ENCODE measurements around the gene PMM2.

The PMM2 gene

DNA sequence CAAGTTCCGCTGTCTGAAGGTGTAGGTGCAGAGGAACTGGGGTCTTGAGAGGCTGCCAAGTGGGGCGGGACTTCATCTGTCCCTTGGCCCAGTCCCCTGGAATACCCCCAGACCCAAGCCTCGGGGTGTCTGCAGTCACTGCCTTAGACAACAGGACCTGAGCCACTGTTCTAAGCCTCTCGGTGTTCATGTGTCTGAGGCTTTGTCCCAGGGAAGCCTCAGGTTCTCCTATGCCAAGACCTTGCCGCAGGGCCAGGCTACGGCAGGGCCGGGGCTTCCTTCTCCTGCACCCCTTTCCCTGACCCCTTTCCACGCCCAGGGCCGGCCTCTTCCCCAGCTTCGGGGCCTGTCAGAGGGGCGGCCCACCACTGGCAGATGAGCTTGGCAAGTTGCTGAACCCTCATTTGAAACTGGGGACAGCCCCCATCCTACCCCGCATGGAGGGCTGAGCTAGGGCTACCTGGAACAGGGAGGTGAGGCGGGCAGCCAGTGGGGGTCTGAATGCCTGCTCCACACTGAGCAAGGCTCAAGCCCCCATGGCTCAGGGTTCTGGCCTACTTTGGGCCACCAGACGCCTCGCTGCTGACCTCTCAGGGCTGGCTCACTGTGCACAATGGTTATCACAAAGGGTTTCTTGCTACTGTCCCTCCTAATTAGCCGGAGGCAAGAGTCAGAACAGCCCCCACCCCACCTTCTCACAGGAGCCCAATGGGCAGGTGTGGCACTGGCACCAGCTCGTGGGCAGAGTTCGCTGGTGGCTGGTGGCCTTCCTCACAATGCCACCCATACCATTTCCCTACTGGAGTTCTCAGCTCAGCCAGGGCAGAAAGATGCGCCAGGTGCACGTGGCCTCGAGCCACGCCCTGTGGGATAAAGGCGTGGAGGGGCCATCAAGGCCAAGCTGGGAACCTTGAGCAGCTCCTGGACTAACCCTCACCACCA, 91.6 kb downstream of the PMM2 start:
- H4K20me1 ChIP-seq = peaks cover 94% of the 10 kb centered on the region
- H3K4me1 ChIP-seq = peaks cover 97% of the 10 kb centered on the region
- no peak for TF ChIP-seq Cebpa-rat (IDR thresholded peaks at IDR 0.05)
- peaks cover 54% of the 10 kb centered on the region for H3K36me3 ChIP-seq
- no peaks in the 10 kb centered on the region for H3K9me3 ChIP-seq
- no peak overlapping the region for H3K4me3 ChIP-seq
- H3K4me2 ChIP-seq = peak overlapping the region; percentile 87
- 0 out of 2 replicates have a peak, but pooled peaks cover 3% of the 10 kb centered on the region for H3K27me3 ChIP-seq
- peak overlapping the region; percentile 63 for H3K27ac ChIP-seq
- H3K9ac ChIP-seq = peak overlapping the region; percentile 54; the same call in 1 of the 2 replicates

DNA sequence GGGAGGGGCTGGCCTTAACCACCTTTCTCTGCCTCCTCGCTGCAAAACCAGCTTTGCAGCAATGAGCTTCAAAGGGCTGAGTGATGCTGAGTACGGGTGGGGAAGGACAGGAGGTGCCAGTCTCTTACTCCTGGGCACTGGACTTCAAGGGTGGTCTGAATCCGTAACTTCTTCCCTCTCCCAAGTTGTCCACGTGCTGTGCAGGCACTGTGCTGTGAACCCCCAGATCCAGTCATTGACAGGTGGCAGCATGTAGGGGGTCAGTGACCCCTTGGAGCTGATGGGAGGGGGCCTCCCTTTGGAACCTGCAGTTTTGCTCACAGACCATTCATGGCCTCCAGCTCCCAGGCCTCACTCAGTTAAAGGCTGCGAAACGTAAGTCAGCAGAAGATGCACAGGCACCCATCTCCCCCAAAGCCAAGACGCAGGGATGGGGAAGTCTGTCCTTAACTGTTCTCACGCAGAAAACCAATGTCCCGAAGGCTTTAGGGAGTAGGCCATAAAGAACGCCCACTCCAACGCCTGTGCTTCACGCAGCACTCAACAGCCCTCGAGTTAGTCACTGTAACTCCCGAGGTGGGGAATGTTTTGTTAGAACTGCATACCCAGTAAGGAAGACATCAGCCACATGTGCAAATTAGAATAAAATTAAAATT, 92.4 kb downstream of the PMM2 start:
- Histone ChIP-seq H3K27me3 (0 out of 2 replicates have a peak, but pooled peaks cover 3% of the 10 kb centered on the region), H3K4me2 (peak overlapping the region; percentile 87), H3K9me3 (no peaks in the 10 kb centered on the region), H4K20me1 (peaks cover 100% of the 10 kb centered on the region), H3K36me3 (peaks cover 62% of the 10 kb centered on the region), H3K4me1 (peaks cover 98% of the 10 kb centered on the region), H3K9ac (no peak overlapping the region), H3K4me3 (no peak overlapping the region), H3K27ac (no peak overlapping the region; the same call in 1 of the 2 replicates)
- TF ChIP-seq Cebpa-rat (IDR thresholded peaks at IDR 0.05) = no peak

DNA sequence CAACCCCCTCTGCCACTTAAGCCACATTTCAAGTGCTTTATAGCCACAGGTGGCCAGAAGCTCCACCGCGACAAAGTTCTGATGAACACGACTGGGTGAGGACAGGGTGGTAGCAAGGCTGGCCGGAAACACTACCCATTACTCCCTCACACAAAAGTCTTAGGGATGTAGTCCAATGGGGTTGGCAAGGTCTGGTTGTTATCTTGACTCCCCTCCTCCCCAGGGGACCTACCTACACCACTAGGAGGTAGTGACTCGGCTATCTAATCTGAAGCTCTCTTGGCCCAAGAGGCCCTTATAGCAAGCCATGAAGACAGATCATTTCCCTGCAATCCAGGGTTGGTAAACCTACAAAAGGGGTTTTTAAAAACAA, 92.9 kb downstream of the PMM2 start:
- Histone ChIP-seq H3K4me3 (no peak overlapping the region), H3K27ac (no peak overlapping the region), H3K36me3 (peaks cover 67% of the 10 kb centered on the region), H3K27me3 (0 out of 2 replicates have a peak, but pooled peaks cover 3% of the 10 kb centered on the region), H4K20me1 (peaks cover 98% of the 10 kb centered on the region), H3K9ac (no peak overlapping the region), H3K9me3 (no peaks in the 10 kb centered on the region), H3K4me2 (peak overlapping the region; percentile 87), H3K4me1 (peaks cover 95% of the 10 kb centered on the region)
- TF ChIP-seq Cebpa-rat (IDR thresholded peaks at IDR 0.05) = no peak

DNA sequence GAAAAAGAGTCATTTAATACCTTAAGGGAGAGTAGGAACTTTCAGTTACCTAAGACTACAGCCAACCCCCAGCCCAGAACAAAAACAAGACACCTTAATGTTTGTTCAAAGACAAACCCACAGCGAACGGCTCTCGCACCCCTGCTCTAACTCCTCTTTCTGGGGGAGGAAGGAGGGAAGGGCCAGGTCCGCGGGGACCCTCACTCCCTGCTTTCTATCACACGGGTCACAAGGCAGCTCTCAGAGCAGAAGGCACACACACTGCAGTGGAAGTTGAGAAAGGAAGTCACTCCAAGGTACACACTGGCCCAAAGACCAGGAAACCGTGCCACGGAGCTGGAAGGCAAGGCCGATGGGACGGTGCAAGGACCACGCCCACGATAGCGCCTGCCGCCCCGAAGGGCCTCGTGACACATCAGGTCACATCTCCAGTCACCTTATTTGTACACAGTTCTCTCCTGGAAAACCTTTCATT, 94.5 kb downstream of the PMM2 start:
- Histone ChIP-seq H3K36me3 (peaks cover 82% of the 10 kb centered on the region), H3K9me3 (no peaks in the 10 kb centered on the region), H3K9ac (peak overlapping the region; percentile 62), H3K4me3 (no peak overlapping the region; the same call in 1 of the 2 replicates), H3K4me1 (peaks cover 79% of the 10 kb centered on the region), H3K4me2 (peak overlapping the region; percentile 87), H3K27ac (peak overlapping the region; percentile 66), H4K20me1 (peaks cover 90% of the 10 kb centered on the region), H3K27me3 (no peaks in the 10 kb centered on the region)
- no peak for TF ChIP-seq Cebpa-rat (IDR thresholded peaks at IDR 0.05)

DNA sequence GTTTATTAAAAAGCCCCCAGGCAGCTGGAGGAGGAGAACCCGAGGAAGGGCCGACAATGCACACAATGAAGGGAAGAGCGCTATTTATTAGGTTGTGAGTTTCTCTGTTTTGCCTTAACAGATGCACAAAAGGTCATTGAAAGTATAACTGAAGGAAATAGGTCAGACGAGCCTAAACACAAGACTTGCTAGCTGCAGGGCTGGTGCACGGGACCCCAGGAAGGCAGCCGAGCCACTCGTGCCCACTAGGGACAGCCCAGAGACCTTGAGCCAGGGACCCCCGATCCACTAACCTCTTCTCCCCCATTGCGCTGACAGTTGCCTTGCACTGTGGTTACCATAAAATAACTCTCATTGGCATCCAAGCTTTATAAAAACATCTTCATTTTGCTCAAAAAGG, 95.8 kb downstream of the PMM2 start:
- Histone ChIP-seq H3K36me3 (peaks cover 82% of the 10 kb centered on the region), H4K20me1 (peaks cover 84% of the 10 kb centered on the region), H3K9ac (peak overlapping the region; percentile 50)

DNA sequence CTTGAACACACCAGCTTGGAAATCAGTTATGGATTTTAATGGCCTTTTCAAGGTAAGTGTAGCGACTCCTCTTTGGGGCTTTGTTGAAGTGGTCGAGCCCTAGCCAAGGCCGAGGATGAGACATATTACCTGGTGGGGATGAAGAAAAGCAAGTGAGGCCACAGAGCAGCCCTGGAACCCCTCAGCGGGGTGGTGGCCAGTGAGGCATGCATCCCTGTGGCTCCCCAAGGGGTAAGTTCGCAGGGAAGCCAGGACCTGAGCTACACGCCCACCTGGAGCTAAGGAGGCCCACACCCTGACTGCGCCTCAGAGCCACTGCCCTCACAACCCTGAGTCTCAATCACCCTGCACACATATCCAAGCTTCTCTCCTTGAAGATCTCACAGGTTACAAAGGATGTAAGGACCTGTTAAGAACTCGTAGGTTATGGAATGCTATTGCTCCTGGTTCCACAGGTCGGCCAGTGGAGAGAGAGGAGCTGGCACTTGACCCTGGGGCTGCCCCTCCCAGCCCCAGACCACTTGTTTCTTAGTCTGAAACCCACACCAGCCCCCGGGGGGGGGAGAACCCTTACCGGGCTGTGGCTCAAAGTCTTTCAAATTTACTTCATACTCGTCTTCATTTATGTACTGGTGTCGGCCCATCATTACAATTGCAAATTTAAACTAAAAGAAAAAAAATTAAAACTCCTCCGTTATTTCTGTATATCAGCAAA, 96.5 kb downstream of the PMM2 start:
- peak overlapping the region; percentile 87 for H3K4me2 ChIP-seq
- no peaks in the 10 kb centered on the region for H3K27me3 ChIP-seq
- TF ChIP-seq Cebpa-rat (IDR thresholded peaks at IDR 0.05) = no peak
- peaks cover 60% of the 10 kb centered on the region for H3K4me1 ChIP-seq
- peak overlapping the region; percentile 36; the same call in 1 of the 2 replicates for H3K27ac ChIP-seq
- H3K9me3 ChIP-seq = no peaks in the 10 kb centered on the region
- peaks cover 84% of the 10 kb centered on the region for H4K20me1 ChIP-seq
- H3K36me3 ChIP-seq = peaks cover 85% of the 10 kb centered on the region
- H3K9ac ChIP-seq = peak overlapping the region; percentile 50
- peak overlapping the region; percentile 10; the same call in 1 of the 2 replicates for H3K4me3 ChIP-seq

More for the DNA sequence above, 95.8 kb downstream of the PMM2 start:
- H3K27me3 ChIP-seq = no peaks in the 10 kb centered on the region
- peak overlapping the region; percentile 87 for H3K4me2 ChIP-seq
- TF ChIP-seq Cebpa-rat (IDR thresholded peaks at IDR 0.05) = no peak
- peak overlapping the region; percentile 36 for H3K27ac ChIP-seq
- peaks cover 67% of the 10 kb centered on the region for H3K4me1 ChIP-seq
- no peaks in the 10 kb centered on the region for H3K9me3 ChIP-seq
- H3K4me3 ChIP-seq = no peak overlapping the region; the same call in 1 of the 2 replicates

DNA sequence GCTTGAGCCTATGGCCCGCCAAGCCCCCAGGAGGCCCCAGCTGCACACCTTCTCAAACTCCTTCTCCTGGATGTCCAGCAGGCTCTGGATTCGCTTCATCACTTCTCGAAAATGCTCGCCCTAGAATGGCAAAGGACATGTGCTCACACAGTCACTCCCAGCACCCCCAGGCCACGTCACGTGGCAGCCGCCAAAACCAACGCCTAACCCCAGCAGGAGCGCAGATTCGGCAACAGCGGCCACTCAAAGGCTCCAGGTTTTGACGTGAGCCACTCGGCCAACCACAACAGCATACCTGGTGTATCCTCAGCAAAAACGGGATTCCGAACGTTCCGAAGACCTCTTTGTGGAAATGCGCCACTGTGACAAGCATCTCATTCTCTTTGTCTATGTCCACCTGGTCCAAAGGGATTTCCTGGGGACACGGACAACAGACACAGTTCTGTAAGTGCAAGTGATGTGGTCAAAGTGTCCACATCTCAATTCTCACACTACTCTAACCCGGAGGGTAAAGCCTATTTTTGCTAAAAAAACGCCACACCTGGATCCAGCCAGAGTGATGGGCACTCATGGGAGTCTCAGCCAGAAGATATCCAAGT, 97.2 kb downstream of the PMM2 start:
- peak overlapping the region; percentile 87 for H3K4me2 ChIP-seq
- H3K4me3 ChIP-seq = no peak overlapping the region
- no peaks in the 10 kb centered on the region for H3K9me3 ChIP-seq
- no peaks in the 10 kb centered on the region for H3K27me3 ChIP-seq
- TF ChIP-seq Cebpa-rat (IDR thresholded peaks at IDR 0.05) = no peak
- H3K27ac ChIP-seq = no peak overlapping the region
- H3K9ac ChIP-seq = peak overlapping the region; percentile 50; the same call in 1 of the 2 replicates
- H4K20me1 ChIP-seq = peaks cover 84% of the 10 kb centered on the region
- peaks cover 53% of the 10 kb centered on the region for H3K4me1 ChIP-seq
- peaks cover 85% of the 10 kb centered on the region for H3K36me3 ChIP-seq

DNA sequence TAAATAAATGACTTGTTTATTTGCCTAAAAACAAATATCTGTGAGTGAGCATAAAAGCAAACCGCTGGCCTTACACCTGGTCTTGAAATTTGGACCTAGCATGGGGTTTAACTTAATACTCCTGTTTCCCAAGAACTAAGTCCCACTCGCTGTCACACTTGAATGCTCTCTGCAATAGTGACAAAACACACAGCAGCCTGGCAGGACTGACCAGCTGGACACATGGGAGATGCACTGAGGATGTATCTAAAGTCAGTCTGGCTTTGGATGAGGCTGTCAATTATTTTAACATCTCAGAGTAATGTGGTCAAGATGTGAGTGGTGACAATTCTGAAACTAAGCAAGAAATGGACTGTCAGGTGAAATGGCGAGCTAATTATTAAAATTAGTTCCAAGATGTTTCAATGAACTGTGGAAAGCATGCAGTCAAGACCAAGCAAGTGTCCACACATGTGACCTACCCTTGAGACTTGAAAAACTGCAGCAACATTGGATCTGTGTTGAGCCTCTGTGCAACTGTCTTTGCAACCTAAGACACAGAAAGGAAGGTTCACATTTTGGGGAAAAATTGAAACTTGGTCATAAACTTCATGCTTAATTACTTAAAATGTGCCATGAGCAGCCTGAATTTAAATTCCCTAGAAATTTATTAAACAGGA, 101.2 kb downstream of the PMM2 start:
- H3K27ac ChIP-seq = no peak overlapping the region
- no peaks in the 10 kb centered on the region for H3K27me3 ChIP-seq
- peaks cover 14% of the 10 kb centered on the region for H3K4me1 ChIP-seq
- H3K9me3 ChIP-seq = no peaks in the 10 kb centered on the region
- H4K20me1 ChIP-seq = peaks cover 81% of the 10 kb centered on the region
- H3K9ac ChIP-seq = no peak overlapping the region
- TF ChIP-seq Cebpa-rat (IDR thresholded peaks at IDR 0.05) = no peak
- no peak overlapping the region for H3K4me2 ChIP-seq
- peaks cover 99% of the 10 kb centered on the region for H3K36me3 ChIP-seq
- H3K4me3 ChIP-seq = no peak overlapping the region
